ENCODE data around the gene PDLIM7. TPM values are rescaled to one million over a fixed set of nuclear protein-coding genes. Genes with fewer than 3 reads are reported as not detected.

The PDLIM7 gene
- total and polyA plus RNA-seq, 7 experiments from 2014 or later, result 2.7 to 63.2 (median 4.7) TPM

DNA sequence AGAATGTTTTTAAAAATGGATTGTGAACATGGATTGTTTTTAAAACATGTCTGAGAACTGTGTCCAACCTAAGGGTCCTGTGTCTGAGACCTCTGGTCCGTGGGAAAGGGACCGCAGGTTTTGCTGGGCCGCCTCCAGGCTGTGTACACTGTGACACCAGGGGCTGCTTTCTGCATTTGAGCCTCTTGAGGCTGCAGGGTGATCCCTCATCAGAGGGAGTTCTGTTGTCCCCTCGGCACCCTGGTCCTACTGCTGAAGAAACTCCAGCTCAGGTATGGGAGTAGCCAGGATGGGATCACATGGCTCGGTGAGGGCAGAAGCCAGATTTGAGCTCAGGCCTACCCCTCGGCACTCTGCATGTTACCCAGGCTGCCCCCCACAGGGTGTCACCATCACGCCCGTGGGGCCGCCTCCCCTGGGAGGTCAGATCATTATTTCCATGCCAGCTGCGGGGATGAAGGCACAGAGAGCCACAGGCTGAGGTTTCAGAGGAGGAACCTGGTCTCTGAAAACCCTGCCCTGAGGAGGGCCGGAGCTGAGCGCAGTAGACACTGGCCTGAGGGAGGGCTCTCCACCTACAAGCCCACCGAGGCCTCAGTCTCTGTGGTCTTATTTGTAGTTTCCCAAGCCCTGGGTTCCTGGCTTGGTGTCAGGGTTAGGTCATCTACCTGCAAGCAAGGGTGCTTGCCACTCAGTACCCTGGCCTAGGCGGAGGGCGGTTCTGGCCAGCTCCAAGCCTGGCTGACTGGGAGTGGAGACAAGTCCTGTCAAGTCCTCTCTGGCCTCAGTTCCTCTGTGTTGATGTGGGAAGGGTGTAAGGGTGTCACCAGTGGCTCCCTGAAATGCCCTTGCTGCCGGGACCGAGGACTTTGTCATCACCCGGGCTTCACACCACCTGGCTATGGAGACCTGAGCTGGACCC is 48.0 kb downstream of the PDLIM7 start:
- H3K36me3 Mint-ChIP-seq, result no peaks in the 10 kb centered on the region
- ATAC-seq, result no peak
- Histone ChIP-seq H3K27me3 (ENCODE audit: control insufficient read depth in 2 of 2, insufficient read depth in 2 of 2, low read length in 2 of 2) (no peaks in the 10 kb centered on the region), H3K4me3 (ENCODE audit: low read length) (no peak overlapping the region), H3K9me3 (ENCODE audit: control insufficient read depth in 2 of 3, low read length in 3 of 3) (no peaks in the 10 kb centered on the region), H3K27ac (ENCODE audit: low read depth, low read length) (no peak overlapping the region), H3K36me3 (ENCODE audit: control insufficient read depth in 2 of 3, insufficient read depth in 3 of 3, low read length in 3 of 3) (no peaks in the 10 kb centered on the region), H3K4me1 (ENCODE audit: control insufficient read depth in 2 of 2, insufficient read depth in 2 of 2, low read length in 2 of 2) (peaks cover 13 to 45% of the 10 kb centered on the region in 2 donors)
- H3K27ac Mint-ChIP-seq, result peak overlapping the region in 3 of 9 donors; percentile 7 to 88 (median 19)
- CTCF ChIA-PET, result interaction anchor here (0.8 to 8.8 kb wide), 7 partner anchors 16 to 63 kb away, joined by 3 to 105 read pairs (median 4); no protein-coding TSS in a partner anchor
- intact Hi-C loops (cut with micrococcal nuclease), result loop anchor here in 1 of 2 donors (10.0 kb wide), 1 partner anchor 335 kb away; no protein-coding TSS in a partner anchor
- peaks cover 27 to 52% (median 49%) of the 10 kb centered on the region in 7 donors for H3K4me1 Mint-ChIP-seq
- peak overlapping the region in 3 of 10 donors; percentile 16 to 70 (median 63) for H3K4me3 Mint-ChIP-seq
- peaks cover 0 to 11% (median 0%) of the 10 kb centered on the region in 11 donors for H3K9me3 Mint-ChIP-seq
- peaks cover 0 to 32% (median 0%) of the 10 kb centered on the region in 5 donors for H3K27me3 Mint-ChIP-seq
- DNase-seq, result no peak
- POLR2A ChIA-PET, result interaction anchor here (0.9 to 23.1 kb wide), 9 partner anchors 9 to 316 kb away, joined by 3 to 804 read pairs (median 5); partner anchors contain the start of genes F12, GRK6, NSD1 and PDLIM7

- peak overlapping the region; percentile 56 to 85 (median 72) for H3K4me3 Mint-ChIP-seq
- DNase-seq (no peak), ATAC-seq (no peak)
- H3K27me3 Mint-ChIP-seq, result peaks cover 0 to 26% (median 0%) of the 10 kb centered on the region in 5 donors
- CTCF ChIA-PET, result interaction anchor here (0.6 to 8.8 kb wide), 11 partner anchors 9 to 79 kb away, joined by 3 to 105 read pairs (median 4); no protein-coding TSS in a partner anchor
- no peaks in the 10 kb centered on the region for H3K27me3 ChIP-seq (ENCODE audit: control insufficient read depth in 2 of 2, insufficient read depth in 2 of 2, low read length in 2 of 2)
- H3K4me3 ChIP-seq (ENCODE audit: low read length), result no peak overlapping the region
- peaks cover 24 to 54% (median 46%) of the 10 kb centered on the region in 7 donors for H3K4me1 Mint-ChIP-seq
- H3K9me3 ChIP-seq (ENCODE audit: control insufficient read depth in 2 of 3, low read length in 3 of 3), result no peaks in the 10 kb centered on the region
- peak overlapping the region; percentile 11 to 88 (median 85) for H3K27ac Mint-ChIP-seq
- H3K36me3 Mint-ChIP-seq, result no peaks in the 10 kb centered on the region
- peaks cover 7 to 38% of the 10 kb centered on the region in 2 donors for H3K4me1 ChIP-seq (ENCODE audit: control insufficient read depth in 2 of 2, insufficient read depth in 2 of 2, low read length in 2 of 2)
- intact Hi-C loops (cut with micrococcal nuclease), result no loop called here
- H3K27ac ChIP-seq (ENCODE audit: low read depth, low read length), result peak overlapping the region; percentile 5
- peaks cover 0 to under 1% (median 0%) of the 10 kb centered on the region in 3 experiments for H3K36me3 ChIP-seq (ENCODE audit: control insufficient read depth in 2 of 3, insufficient read depth in 3 of 3, low read length in 3 of 3)
- H3K9me3 Mint-ChIP-seq, result peaks cover 0 to 6% (median 0%) of the 10 kb centered on the region in 11 donors
- POLR2A ChIA-PET, result interaction anchor here (1.2 to 23.1 kb wide), 8 partner anchors 8 to 315 kb away, joined by 3 to 804 read pairs (median 8); partner anchors contain the start of genes F12, GRK6, NSD1 and PFN3
These were observed 49.0 kb downstream of the PDLIM7 start for GRCh38 chr5:177448244-177448950.

DNA sequence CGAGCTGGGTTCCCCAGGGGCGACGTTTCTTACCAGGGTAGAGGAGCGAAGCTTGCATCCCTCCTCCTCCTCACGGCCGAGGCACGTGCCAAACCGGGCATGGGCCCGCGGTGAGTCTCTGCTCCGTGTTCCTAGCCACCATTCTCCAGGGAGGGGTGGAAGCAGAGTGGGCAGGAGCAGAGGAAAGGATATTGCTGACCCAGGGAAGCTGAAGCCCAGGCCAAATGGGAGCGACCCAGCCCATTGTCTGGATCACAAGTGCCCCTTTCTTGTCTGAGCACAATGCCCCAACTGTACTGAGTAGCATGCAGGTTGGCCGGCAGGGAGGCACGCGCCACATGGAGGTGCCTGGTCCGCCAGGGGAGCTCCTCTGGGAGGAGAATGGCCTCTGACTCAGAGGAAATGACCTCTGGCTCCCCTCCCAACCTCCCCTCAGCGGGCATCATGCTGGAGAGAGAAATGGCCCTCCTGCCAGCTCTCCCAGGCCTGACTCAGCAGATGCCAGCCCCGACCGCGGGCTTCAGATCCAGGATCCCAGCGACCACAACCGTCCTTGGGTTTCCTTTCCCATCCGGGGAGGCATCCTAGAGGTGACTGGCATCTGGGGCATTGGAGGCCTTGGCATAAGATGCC is 49.7 kb downstream of the PDLIM7 start:
- Histone ChIP-seq H3K9me3 (ENCODE audit: control insufficient read depth in 2 of 3, low read length in 3 of 3) (no peaks in the 10 kb centered on the region), H3K27me3 (ENCODE audit: control insufficient read depth in 2 of 2, insufficient read depth in 2 of 2, low read length in 2 of 2) (no peaks in the 10 kb centered on the region), H3K4me3 (ENCODE audit: low read length) (no peak overlapping the region), H3K27ac (ENCODE audit: low read depth, low read length) (peak overlapping the region; percentile 68), H3K36me3 (ENCODE audit: control insufficient read depth in 2 of 3, insufficient read depth in 3 of 3, low read length in 3 of 3) (peaks cover 0 to 7% (median 4%) of the 10 kb centered on the region in 3 experiments), H3K4me1 (ENCODE audit: control insufficient read depth in 2 of 2, insufficient read depth in 2 of 2, low read length in 2 of 2) (peaks cover 7 to 38% of the 10 kb centered on the region in 2 donors)
- ChIA-PET CTCF (interaction anchor here (0.6 to 8.8 kb wide), 8 partner anchors 8 to 79 kb away, joined by 3 to 105 read pairs (median 4); no protein-coding TSS in a partner anchor), POLR2A (interaction anchor here (1.2 to 23.1 kb wide), 9 partner anchors 8 to 79 kb away, joined by 3 to 804 read pairs (median 11); partner anchors contain the start of genes F12, GRK6 and PFN3)
- peaks cover 0 to 19% (median 0%) of the 10 kb centered on the region in 5 donors for H3K27me3 Mint-ChIP-seq
- peak overlapping the region in 8 of 9 donors; percentile 49 to 88 (median 83) for H3K27ac Mint-ChIP-seq
- ATAC-seq (peak; percentile 0), DNase-seq (peak in 2 of 9 donors; percentile 35 to 44)
- H3K9me3 Mint-ChIP-seq, result peaks cover 0 to under 1% (median 0%) of the 10 kb centered on the region in 11 donors
- H3K4me3 Mint-ChIP-seq, result peak overlapping the region; percentile 50 to 85 (median 72)
- no peaks in the 10 kb centered on the region for H3K36me3 Mint-ChIP-seq
- intact Hi-C loops (cut with micrococcal nuclease), result loop anchor here (1.0 to 2.0 kb wide), 3 partner anchors 21 to 45 kb away; partner anchors contain the start of gene GRK6 (in 1 of the 2)
- peaks cover 24 to 48% (median 43%) of the 10 kb centered on the region in 7 donors for H3K4me1 Mint-ChIP-seq

GRCh38 chr5:177447066-177447610 is 50.3 kb downstream of the PDLIM7 start:
- Mint-ChIP-seq H3K27me3 (peaks cover 0 to 15% (median 0%) of the 10 kb centered on the region in 5 donors), H3K27ac (peak overlapping the region in 1 of 9 donors; percentile 69), H3K9me3 (no peaks in the 10 kb centered on the region), H3K36me3 (peaks cover 0 to 4% (median 0%) of the 10 kb centered on the region in 5 donors), H3K4me3 (peak overlapping the region in 6 of 10 donors; percentile 23 to 77 (median 62)), H3K4me1 (peaks cover 27 to 51% (median 45%) of the 10 kb centered on the region in 7 donors)
- ChIA-PET CTCF (interaction anchor here (1.3 to 8.8 kb wide), 8 partner anchors 8 to 78 kb away, joined by 3 to 105 read pairs (median 6); no protein-coding TSS in a partner anchor), POLR2A (interaction anchor here (1.0 to 23.1 kb wide), 10 partner anchors 7 to 78 kb away, joined by 3 to 804 read pairs (median 8); partner anchors contain the start of genes F12, GRK6 and PFN3)
- Histone ChIP-seq H3K27me3 (ENCODE audit: control insufficient read depth in 2 of 2, insufficient read depth in 2 of 2, low read length in 2 of 2) (no peaks in the 10 kb centered on the region), H3K27ac (ENCODE audit: low read depth, low read length) (peak overlapping the region; percentile 97), H3K9me3 (ENCODE audit: control insufficient read depth in 2 of 3, low read length in 3 of 3) (no peaks in the 10 kb centered on the region), H3K4me1 (ENCODE audit: control insufficient read depth in 2 of 2, insufficient read depth in 2 of 2, low read length in 2 of 2) (peaks cover 7 to 38% of the 10 kb centered on the region in 2 donors), H3K36me3 (ENCODE audit: control insufficient read depth in 2 of 3, insufficient read depth in 3 of 3, low read length in 3 of 3) (peaks cover 0 to 13% (median 4%) of the 10 kb centered on the region in 3 experiments), H3K4me3 (ENCODE audit: low read length) (peak overlapping the region; percentile 64)
- DNase-seq (peak; percentile 69 to 89 (median 80)), ATAC-seq (peak; percentile 67)
- intact Hi-C loops (cut with micrococcal nuclease), result loop anchor here (1.0 to 2.0 kb wide), 3 partner anchors 21 to 44 kb away; partner anchors contain the start of gene GRK6 (in 1 of the 2)
